ENCODE data around the gene PRDX1. TPM values are rescaled to one million over a fixed set of nuclear protein-coding genes. Genes with fewer than 3 reads are reported as not detected.
A peak's percentile ranks its signal among the peaks of the same experiment; 100 is the strongest.

PRDX1 gene
- total and polyA plus RNA-seq, 4 donors: 279 to 441 (median 358) TPM

GRCh38 chr1:45543581-45544417 lies 22.1 kb upstream of the PRDX1 start:
- no peaks in the 10 kb centered on the region for H3K36me3 ChIP-seq (ENCODE audit: control insufficient read depth in 1 of 2, insufficient read depth in 2 of 2, low read length in 1 of 2)
- no peaks in the 10 kb centered on the region for H3K4me1 ChIP-seq (ENCODE audit: control insufficient read depth in 1 of 2, insufficient read depth in 2 of 2, low read length in 2 of 2)
- no peak overlapping the region for H3K4me3 ChIP-seq (ENCODE audit: low read length in 2 of 2)
- DNase-seq (peak in 1 of 2 donors; percentile 86), ATAC-seq (ENCODE audit: low FRiP score) (peak; percentile 71)
- H3K9me3 ChIP-seq (ENCODE audit: control insufficient read depth, low read length): no peaks in the 10 kb centered on the region
- no peaks in the 10 kb centered on the region for H3K27me3 ChIP-seq (ENCODE audit: control insufficient read depth in 1 of 2, insufficient read depth in 2 of 2, low read length in 1 of 2)
- no peak overlapping the region for H3K27ac ChIP-seq (ENCODE audit: low read depth in 1 of 2, low read length in 2 of 2)
- intact Hi-C loops (cut with DNase I): no loop called here
- WGBS, 2 donors: 44% methylated on average over 8 of the region's 8 CpGs

GRCh38 chr1:45542591-45542990 lies 20.9 kb upstream of the PRDX1 start:
- H3K27me3 ChIP-seq (ENCODE audit: control insufficient read depth in 1 of 2, insufficient read depth in 2 of 2, low read length in 1 of 2): no peaks in the 10 kb centered on the region
- no peak for ATAC-seq (ENCODE audit: low FRiP score)
- no peak overlapping the region for H3K4me3 ChIP-seq (ENCODE audit: low read length in 2 of 2)
- no peaks in the 10 kb centered on the region for H3K36me3 ChIP-seq (ENCODE audit: control insufficient read depth in 1 of 2, insufficient read depth in 2 of 2, low read length in 1 of 2)
- H3K4me1 ChIP-seq (ENCODE audit: control insufficient read depth in 1 of 2, insufficient read depth in 2 of 2, low read length in 2 of 2): no peaks in the 10 kb centered on the region
- 75 to 79% methylated on average over 4 of the region's 4 CpGs for WGBS, 2 donors
- intact Hi-C loops (cut with DNase I): no loop called here
- no peaks in the 10 kb centered on the region for H3K9me3 ChIP-seq (ENCODE audit: control insufficient read depth, low read length)
- peak in 1 of 2 donors; percentile 52 for DNase-seq
- no peak overlapping the region for H3K27ac ChIP-seq (ENCODE audit: low read depth in 1 of 2, low read length in 2 of 2)

- Histone ChIP-seq H3K9me3 (ENCODE audit: control insufficient read depth, low read length) (no peaks in the 10 kb centered on the region), H3K27me3 (ENCODE audit: control insufficient read depth in 1 of 2, insufficient read depth in 2 of 2, low read length in 1 of 2) (no peaks in the 10 kb centered on the region), H3K36me3 (ENCODE audit: control insufficient read depth in 1 of 2, insufficient read depth in 2 of 2, low read length in 1 of 2) (no peaks in the 10 kb centered on the region), H3K27ac (ENCODE audit: low read depth in 1 of 2, low read length in 2 of 2) (no peak overlapping the region), H3K4me3 (ENCODE audit: low read length in 2 of 2) (no peak overlapping the region), H3K4me1 (ENCODE audit: control insufficient read depth in 1 of 2, insufficient read depth in 2 of 2, low read length in 2 of 2) (no peaks in the 10 kb centered on the region)
- intact Hi-C loops (cut with DNase I): no loop called here
- ATAC-seq (ENCODE audit: low FRiP score): no peak
- DNase-seq: no peak
- 93 to 95% methylated on average over 1 of the region's 1 CpG for WGBS, 2 donors
Measured at GRCh38 chr1:45541193-45541592, 19.5 kb upstream of the PRDX1 start.

- 67 to 68% methylated on average over 4 of the region's 4 CpGs for WGBS, 2 donors
- Histone ChIP-seq H3K9me3 (ENCODE audit: control insufficient read depth, low read length) (no peaks in the 10 kb centered on the region), H3K27ac (ENCODE audit: low read depth in 1 of 2, low read length in 2 of 2) (no peak overlapping the region), H3K36me3 (ENCODE audit: control insufficient read depth in 1 of 2, insufficient read depth in 2 of 2, low read length in 1 of 2) (no peaks in the 10 kb centered on the region), H3K27me3 (ENCODE audit: control insufficient read depth in 1 of 2, insufficient read depth in 2 of 2, low read length in 1 of 2) (no peaks in the 10 kb centered on the region), H3K4me1 (ENCODE audit: control insufficient read depth in 1 of 2, insufficient read depth in 2 of 2, low read length in 2 of 2) (no peaks in the 10 kb centered on the region), H3K4me3 (ENCODE audit: low read length in 2 of 2) (no peak overlapping the region)
- DNase-seq (no peak), ATAC-seq (ENCODE audit: low FRiP score) (no peak)
- intact Hi-C loops (cut with DNase I): no loop called here
Measured at GRCh38 chr1:45536886-45537285, 15.2 kb upstream of the PRDX1 start.

GRCh38 chr1:45535988-45536766 lies 14.5 kb upstream of the PRDX1 start:
- DNase-seq: peak in 1 of 2 donors; percentile 6
- no peak for ATAC-seq (ENCODE audit: low FRiP score)
- no peaks in the 10 kb centered on the region for H3K9me3 ChIP-seq (ENCODE audit: control insufficient read depth, low read length)
- H3K27ac ChIP-seq (ENCODE audit: low read depth in 1 of 2, low read length in 2 of 2): no peak overlapping the region
- no peak overlapping the region for H3K4me3 ChIP-seq (ENCODE audit: low read length in 2 of 2)
- no peaks in the 10 kb centered on the region for H3K36me3 ChIP-seq (ENCODE audit: control insufficient read depth in 1 of 2, insufficient read depth in 2 of 2, low read length in 1 of 2)
- no peaks in the 10 kb centered on the region for H3K4me1 ChIP-seq (ENCODE audit: control insufficient read depth in 1 of 2, insufficient read depth in 2 of 2, low read length in 2 of 2)
- intact Hi-C loops (cut with DNase I): no loop called here
- 58 to 63% methylated on average over 6 of the region's 6 CpGs for WGBS, 2 donors
- no peaks in the 10 kb centered on the region for H3K27me3 ChIP-seq (ENCODE audit: control insufficient read depth in 1 of 2, insufficient read depth in 2 of 2, low read length in 1 of 2)

GRCh38 chr1:45531873-45532272 lies 10.2 kb upstream of the PRDX1 start:
- H3K9me3 ChIP-seq (ENCODE audit: control insufficient read depth, low read length): no peaks in the 10 kb centered on the region
- ATAC-seq (ENCODE audit: low FRiP score): no peak
- WGBS, 2 donors: 84 to 88% methylated on average over 5 of the region's 5 CpGs
- H3K27me3 ChIP-seq (ENCODE audit: control insufficient read depth in 1 of 2, insufficient read depth in 2 of 2, low read length in 1 of 2): no peaks in the 10 kb centered on the region
- no peak for DNase-seq
- no peaks in the 10 kb centered on the region for H3K36me3 ChIP-seq (ENCODE audit: control insufficient read depth in 1 of 2, insufficient read depth in 2 of 2, low read length in 1 of 2)
- H3K27ac ChIP-seq (ENCODE audit: low read depth in 1 of 2, low read length in 2 of 2): no peak overlapping the region
- H3K4me3 ChIP-seq (ENCODE audit: low read length in 2 of 2): no peak overlapping the region
- intact Hi-C loops (cut with DNase I): no loop called here
- H3K4me1 ChIP-seq (ENCODE audit: control insufficient read depth in 1 of 2, insufficient read depth in 2 of 2, low read length in 2 of 2): no peaks in the 10 kb centered on the region

- ATAC-seq (ENCODE audit: low FRiP score) (no peak), DNase-seq (no peak)
- Histone ChIP-seq H3K27me3 (ENCODE audit: control insufficient read depth in 1 of 2, insufficient read depth in 2 of 2, low read length in 1 of 2) (no peaks in the 10 kb centered on the region), H3K9me3 (ENCODE audit: control insufficient read depth, low read length) (no peaks in the 10 kb centered on the region), H3K27ac (ENCODE audit: low read depth in 1 of 2, low read length in 2 of 2) (no peak overlapping the region), H3K36me3 (ENCODE audit: control insufficient read depth in 1 of 2, insufficient read depth in 2 of 2, low read length in 1 of 2) (no peaks in the 10 kb centered on the region), H3K4me1 (ENCODE audit: control insufficient read depth in 1 of 2, insufficient read depth in 2 of 2, low read length in 2 of 2) (no peaks in the 10 kb centered on the region), H3K4me3 (ENCODE audit: low read length in 2 of 2) (no peak overlapping the region)
- intact Hi-C loops (cut with DNase I): no loop called here
- 92 to 96% methylated on average over 11 of the region's 11 CpGs for WGBS, 2 donors
Measured at GRCh38 chr1:45530632-45531135, 9.0 kb upstream of the PRDX1 start.

- Histone ChIP-seq H3K27ac (ENCODE audit: low read depth in 1 of 2, low read length in 2 of 2) (no peak overlapping the region), H3K4me1 (ENCODE audit: control insufficient read depth in 1 of 2, insufficient read depth in 2 of 2, low read length in 2 of 2) (peaks cover 0 to 2% of the 10 kb centered on the region in 2 donors), H3K27me3 (ENCODE audit: control insufficient read depth in 1 of 2, insufficient read depth in 2 of 2, low read length in 1 of 2) (peaks cover 0 to 2% of the 10 kb centered on the region in 2 donors), H3K9me3 (ENCODE audit: control insufficient read depth, low read length) (no peaks in the 10 kb centered on the region), H3K4me3 (ENCODE audit: low read length in 2 of 2) (no peak overlapping the region), H3K36me3 (ENCODE audit: control insufficient read depth in 1 of 2, insufficient read depth in 2 of 2, low read length in 1 of 2) (no peaks in the 10 kb centered on the region)
- no peak for ATAC-seq (ENCODE audit: low FRiP score)
- 98 to 100% methylated on average over 1 of the region's 1 CpG for WGBS, 2 donors
- DNase-seq: peak in 1 of 2 donors; percentile 24
- intact Hi-C loops (cut with DNase I): no loop called here
Measured at GRCh38 chr1:45526135-45526644, 4.5 kb upstream of the PRDX1 start.

Data from aorta (tissue), 5 donors.